DMS53 treated with DMSO at 0.1 percent for 48 hours (cell line): ENCODE measurements around the gene DCUN1D3.
A peak's percentile ranks its signal among the peaks of the same experiment; 100 is the strongest.

ENCODE experiments used
- DNase-seq: peaks from one replicate; lab custom pipeline; 2025; ENCODE audit not compliant: unreplicated experiment; lab: John Stamatoyannopoulos, UW

DCUN1D3 gene

GRCh38 chr16:20920091-20920490, 19.9 kb upstream of the DCUN1D3 start:
- DNase-seq = no peak

DNA sequence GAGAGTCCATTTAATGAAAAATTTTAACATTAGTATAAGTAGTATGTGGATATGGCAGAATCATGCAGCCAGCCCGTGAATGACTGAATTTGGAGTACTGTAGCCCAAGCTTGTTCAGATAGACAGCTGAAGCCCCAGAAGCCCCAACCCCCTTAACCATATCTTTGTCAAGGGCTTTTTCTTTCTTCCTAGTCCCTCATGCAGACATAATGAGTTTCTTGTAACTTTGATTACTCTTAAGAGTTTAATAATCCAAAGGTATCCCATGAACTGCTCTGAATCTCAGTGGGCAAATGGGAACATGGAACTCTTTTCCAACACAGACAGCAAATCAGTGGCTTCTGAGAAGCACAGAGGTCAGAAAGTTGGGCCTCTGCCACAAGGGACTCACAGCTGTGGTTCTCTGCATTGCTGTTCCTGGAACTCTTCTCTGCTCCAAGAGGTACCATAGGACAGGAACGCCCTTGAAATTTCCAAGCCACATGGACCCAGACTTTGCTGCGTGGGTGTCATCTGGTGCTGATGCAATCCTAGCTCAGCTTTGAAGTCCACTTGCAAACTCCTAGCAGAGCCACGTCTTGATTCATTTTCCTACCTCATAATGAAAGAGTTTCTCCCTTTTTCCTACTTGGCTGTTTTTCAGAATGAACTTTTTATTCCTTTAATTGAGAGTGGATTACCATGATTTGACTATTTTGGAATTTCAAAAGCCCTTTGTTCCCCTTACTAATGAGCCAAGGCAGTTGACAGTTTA, 18.5 kb upstream of the DCUN1D3 start:
- DNase-seq = no peak

- no peak for DNase-seq
Measured at GRCh38 chr16:20916942-20917341, 16.8 kb upstream of the DCUN1D3 start.

GRCh38 chr16:20916289-20916688, 16.1 kb upstream of the DCUN1D3 start:
- no peak for DNase-seq

- no peak for DNase-seq
Measured at GRCh38 chr16:20911361-20911760, 11.2 kb upstream of the DCUN1D3 start.

GRCh38 chr16:20910781-20911321, 10.7 kb upstream of the DCUN1D3 start:
- DNase-seq = no peak

DNA sequence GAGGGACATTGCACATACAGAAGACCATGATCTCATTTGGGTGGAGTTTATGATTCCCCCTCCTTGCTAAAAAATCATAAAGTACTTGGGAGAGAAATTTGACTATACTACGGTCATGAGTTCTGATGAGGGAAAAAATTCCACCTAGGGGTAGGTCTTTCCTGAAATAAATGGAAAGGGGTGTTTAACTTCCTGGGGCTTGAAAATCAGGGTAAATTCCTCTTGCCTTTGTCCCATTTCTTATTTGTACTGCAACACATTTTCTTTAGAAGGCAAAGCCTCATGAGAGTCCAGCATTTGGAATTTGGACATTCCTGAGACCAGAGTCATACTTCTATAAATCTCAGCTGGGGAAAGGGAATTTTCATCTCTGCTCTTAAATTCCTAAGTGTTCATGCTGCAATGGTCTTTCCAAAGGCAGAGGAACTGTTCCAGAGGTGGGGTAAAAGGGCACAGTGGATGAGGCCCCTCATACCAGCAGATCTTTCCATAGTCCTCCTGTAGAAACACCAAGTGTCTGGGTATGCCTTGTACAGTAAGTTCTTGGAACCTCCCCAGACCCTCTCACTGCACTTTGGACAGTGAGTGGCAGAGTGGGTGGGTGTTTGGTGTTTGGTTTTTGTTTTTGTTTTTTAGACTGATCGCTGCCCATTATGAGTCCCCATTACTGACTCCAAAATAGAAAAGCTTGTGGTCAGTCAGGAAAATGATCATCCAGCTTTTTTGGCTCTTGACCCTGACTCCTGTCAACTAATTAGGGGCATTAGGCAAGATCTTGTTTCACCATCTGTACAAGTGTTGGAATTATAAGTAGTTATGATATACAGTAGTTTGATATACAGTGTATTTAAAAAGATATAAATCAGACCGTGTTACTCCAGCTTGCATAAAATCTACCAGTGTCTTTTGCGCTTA, 6.4 kb upstream of the DCUN1D3 start:
- DNase-seq = no peak

- no peak for DNase-seq
Measured at GRCh38 chr16:20905576-20905975, 5.4 kb upstream of the DCUN1D3 start.

GRCh38 chr16:20904507-20905081, 4.4 kb upstream of the DCUN1D3 start:
- DNase-seq = no peak

DNA sequence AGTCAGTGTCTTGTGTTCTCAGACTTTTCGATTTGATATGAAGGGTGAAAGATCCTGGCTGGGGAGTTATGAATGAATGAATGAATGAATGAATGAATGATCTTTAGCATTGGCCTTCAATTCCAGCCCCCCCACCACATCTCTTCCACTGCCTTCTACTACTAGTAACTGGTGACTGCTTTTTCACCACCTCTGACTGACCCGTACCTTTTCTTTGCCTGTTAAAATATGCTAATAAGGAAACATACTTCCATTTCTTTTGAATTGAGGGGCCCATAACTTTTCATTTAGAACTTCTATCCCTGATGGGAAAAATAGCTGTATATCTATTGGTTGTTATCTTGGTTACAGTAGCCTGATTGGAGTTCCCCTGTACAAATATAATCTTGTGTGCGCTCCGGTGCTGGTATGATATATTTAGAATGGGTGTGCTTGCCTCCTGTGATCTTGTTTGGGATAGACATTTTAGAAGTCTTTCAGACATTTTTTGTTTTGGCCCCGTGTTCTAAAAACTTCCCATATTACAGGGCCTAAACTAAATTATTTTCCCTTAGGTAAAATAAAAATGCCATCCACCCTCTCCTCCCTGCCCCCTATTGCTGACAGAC, 3.8 kb upstream of the DCUN1D3 start:
- no peak for DNase-seq

GRCh38 chr16:20903116-20903898, 3.1 kb upstream of the DCUN1D3 start:
- DNase-seq = no peak

DNA sequence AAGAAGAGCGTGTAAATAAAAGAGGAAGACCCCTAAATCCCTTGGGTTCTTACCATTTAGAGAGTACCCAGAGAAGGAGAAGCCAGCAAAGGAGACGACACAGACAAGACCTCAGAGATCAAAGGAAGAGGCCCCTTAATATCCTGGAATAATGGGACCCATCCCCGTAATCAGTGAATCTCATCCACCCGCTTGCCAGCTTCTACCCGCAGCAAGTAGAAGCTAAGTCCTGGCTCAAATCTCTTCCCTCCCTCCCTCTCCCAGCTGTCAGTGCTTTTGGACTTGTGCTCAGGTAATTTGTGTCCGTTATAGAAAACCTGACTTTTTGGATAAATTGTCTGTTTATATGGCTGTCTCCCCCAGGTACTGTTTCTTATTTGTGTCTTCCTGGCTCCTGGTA, 2.3 kb upstream of the DCUN1D3 start:
- no peak for DNase-seq

DNA sequence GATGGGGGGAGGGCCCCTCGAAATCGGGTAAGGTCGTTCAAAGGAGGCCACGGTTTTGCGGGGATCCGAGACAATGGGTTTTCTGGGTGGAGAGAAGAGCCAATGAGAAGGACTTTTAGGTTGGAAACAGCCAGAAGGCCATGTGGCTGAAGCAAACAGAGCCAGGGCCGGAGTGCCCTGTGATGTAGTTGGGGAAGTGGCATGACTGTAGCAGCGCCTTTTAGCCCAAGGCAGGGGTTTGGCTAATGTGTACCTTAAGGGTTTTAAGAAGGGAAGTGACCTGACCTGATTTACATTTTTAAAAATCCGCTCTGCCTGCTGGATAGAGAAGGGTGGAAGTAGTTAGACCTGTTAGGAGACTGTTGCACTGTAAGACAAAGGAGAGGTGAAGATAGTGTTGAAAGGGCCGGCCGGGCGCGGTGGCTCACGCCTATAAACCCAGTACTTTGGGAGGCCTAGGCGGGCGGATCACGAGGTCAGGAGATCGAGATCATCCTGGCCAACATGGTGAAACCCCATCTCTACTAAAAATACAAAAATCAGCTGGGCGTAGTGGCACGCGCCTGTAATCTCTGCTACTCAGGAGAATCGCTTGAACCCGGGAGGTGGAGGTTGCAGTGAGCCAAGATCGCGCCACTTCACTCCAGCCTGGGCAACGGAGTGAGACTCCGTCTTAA, 1.4 kb upstream of the DCUN1D3 start:
- peak; percentile 15 for DNase-seq

DNA sequence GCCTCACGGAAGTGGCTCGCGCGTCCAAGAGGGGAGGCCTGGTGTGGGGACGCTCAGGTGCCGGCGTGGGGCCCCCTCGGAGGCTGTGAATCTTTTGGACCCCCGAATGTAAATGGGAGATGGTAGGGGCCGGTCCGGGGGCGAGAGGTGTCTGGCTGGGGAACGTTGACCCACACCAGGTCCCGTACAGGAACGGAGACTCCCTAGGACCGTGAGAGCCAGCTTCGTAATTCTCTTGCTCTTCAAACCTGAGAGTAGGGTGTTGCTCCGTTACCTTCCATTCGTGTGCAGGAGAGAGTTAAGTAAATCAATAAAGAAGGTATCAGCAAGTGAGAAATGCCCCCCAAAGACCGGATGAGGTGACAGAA, 894 bp upstream of the DCUN1D3 start:
- no peak for DNase-seq

DNA sequence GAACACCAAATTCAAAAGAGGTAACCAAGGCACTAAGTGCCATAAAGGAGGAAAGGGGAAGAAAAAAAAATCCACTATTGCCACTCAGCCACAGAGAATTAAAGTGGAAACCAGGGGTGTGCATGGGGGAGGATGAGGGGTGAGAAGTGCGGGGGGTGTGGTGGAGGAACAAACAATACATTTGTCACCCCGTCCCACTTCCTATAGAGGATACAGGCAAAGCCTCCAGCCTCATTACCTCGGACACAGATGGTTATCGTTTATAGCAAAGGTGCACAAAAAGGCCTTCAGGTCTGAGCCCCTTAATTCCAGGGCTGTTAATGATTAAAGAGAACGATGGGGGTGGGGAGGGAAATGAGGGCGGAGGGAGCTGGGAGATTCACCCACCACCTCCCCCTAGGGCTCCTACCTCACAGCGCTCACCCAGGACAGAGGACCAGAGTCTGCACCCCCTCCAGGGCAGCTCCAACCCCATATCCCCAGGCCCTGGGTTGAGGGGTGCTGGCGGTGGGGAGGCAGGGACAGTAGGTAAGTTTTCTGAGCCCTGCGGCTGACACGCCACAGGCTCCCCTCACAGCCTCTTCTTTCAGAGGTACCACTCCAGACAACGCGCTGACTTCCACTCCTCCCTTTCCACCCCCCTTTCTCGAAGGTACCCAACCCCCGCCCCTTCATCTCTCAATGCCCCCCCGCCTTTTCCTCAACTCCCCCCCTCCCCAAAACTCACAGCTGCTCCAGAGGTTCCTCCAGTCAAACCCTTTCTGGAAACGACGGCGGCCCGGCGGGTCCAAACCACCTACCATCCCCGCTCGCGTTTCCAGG, 470 bp downstream of the DCUN1D3 start:
- no peak for DNase-seq

GRCh38 chr16:20899071-20899470, 1.1 kb downstream of the DCUN1D3 start:
- DNase-seq = no peak

GRCh38 chr16:20897922-20898321, 2.2 kb downstream of the DCUN1D3 start:
- DNase-seq = no peak

GRCh38 chr16:20897253-20897897, 2.8 kb downstream of the DCUN1D3 start:
- no peak for DNase-seq

DNA sequence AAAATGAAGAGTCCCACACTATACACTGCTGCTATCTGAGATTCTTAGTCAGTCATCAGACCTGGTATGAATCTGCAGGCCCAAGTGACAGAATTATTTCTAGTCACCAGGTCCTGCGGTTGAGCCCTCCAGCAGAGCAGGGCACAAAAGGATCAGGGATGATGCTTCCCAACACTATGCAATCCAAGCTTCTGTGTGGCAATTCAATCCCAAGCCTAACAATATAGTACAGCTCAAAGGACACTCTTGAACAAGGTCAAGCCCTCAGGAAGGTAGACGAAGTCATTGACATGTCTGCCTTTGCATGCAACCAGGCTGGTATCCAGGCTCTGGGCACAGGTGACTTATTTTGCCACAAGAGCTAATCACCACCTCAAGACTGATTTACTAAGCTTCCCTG, 5.8 kb downstream of the DCUN1D3 start:
- DNase-seq = no peak
